ENCODE data around the gene CCSER2. TPM values are rescaled to one million over a fixed set of nuclear protein-coding genes. Genes with fewer than 3 reads are reported as not detected.
A peak's percentile ranks its signal among the peaks of the same experiment; 100 is the strongest.

The CCSER2 gene
- total and polyA plus RNA-seq, 4 donors, result 23.1 to 111 (median 59.4) TPM

- DNase-seq, result no peak
- H3K4me1 ChIP-seq (ENCODE audit: control insufficient read depth in 1 of 2, insufficient read depth in 2 of 2, low read length in 2 of 2), result peaks cover 0 to 1% of the 10 kb centered on the region in 2 donors
- peaks cover 0 to 3% of the 10 kb centered on the region in 2 donors for H3K36me3 ChIP-seq (ENCODE audit: control insufficient read depth in 1 of 2, insufficient read depth in 2 of 2, low read length in 1 of 2)
- no peak for ATAC-seq (ENCODE audit: low FRiP score)
- intact Hi-C loops (cut with DNase I), result loop anchor here in 1 of 2 donors (2.0 kb wide), 1 partner anchor 162 kb away; no protein-coding TSS in a partner anchor
- H3K27me3 ChIP-seq (ENCODE audit: control insufficient read depth in 1 of 2, insufficient read depth in 2 of 2, low read length in 1 of 2), result no peaks in the 10 kb centered on the region
- no peaks in the 10 kb centered on the region for H3K9me3 ChIP-seq (ENCODE audit: control insufficient read depth, low read length)
- no peak overlapping the region for H3K27ac ChIP-seq (ENCODE audit: low read depth in 1 of 2, low read length in 2 of 2)
- H3K4me3 ChIP-seq (ENCODE audit: low read length in 2 of 2), result no peak overlapping the region
These were observed 46.6 kb downstream of the CCSER2 start for GRCh38 chr10:84375011-84375410.

GRCh38 chr10:84375881-84376280, 47.5 kb downstream of the CCSER2 start:
- Histone ChIP-seq H3K27me3 (ENCODE audit: control insufficient read depth in 1 of 2, insufficient read depth in 2 of 2, low read length in 1 of 2) (no peaks in the 10 kb centered on the region), H3K4me1 (ENCODE audit: control insufficient read depth in 1 of 2, insufficient read depth in 2 of 2, low read length in 2 of 2) (no peaks in the 10 kb centered on the region), H3K27ac (ENCODE audit: low read depth in 1 of 2, low read length in 2 of 2) (no peak overlapping the region), H3K4me3 (ENCODE audit: low read length in 2 of 2) (no peak overlapping the region), H3K36me3 (ENCODE audit: control insufficient read depth in 1 of 2, insufficient read depth in 2 of 2, low read length in 1 of 2) (peaks cover 0 to 3% of the 10 kb centered on the region in 2 donors), H3K9me3 (ENCODE audit: control insufficient read depth, low read length) (no peaks in the 10 kb centered on the region)
- DNase-seq (no peak), ATAC-seq (ENCODE audit: low FRiP score) (no peak)
- intact Hi-C loops (cut with DNase I), result loop anchor here (2.0 kb wide), 1 partner anchor 161 kb away; no protein-coding TSS in a partner anchor
- 84 to 100% methylated on average over 1 of the region's 1 CpG for WGBS, 2 donors

GRCh38 chr10:84388148-84388547, 59.8 kb downstream of the CCSER2 start:
- Histone ChIP-seq H3K27me3 (ENCODE audit: control insufficient read depth in 1 of 2, insufficient read depth in 2 of 2, low read length in 1 of 2) (no peaks in the 10 kb centered on the region), H3K9me3 (ENCODE audit: control insufficient read depth, low read length) (no peaks in the 10 kb centered on the region), H3K4me1 (ENCODE audit: control insufficient read depth in 1 of 2, insufficient read depth in 2 of 2, low read length in 2 of 2) (peaks cover 0 to 2% of the 10 kb centered on the region in 2 donors), H3K27ac (ENCODE audit: low read depth in 1 of 2, low read length in 2 of 2) (no peak overlapping the region), H3K36me3 (ENCODE audit: control insufficient read depth in 1 of 2, insufficient read depth in 2 of 2, low read length in 1 of 2) (no peaks in the 10 kb centered on the region), H3K4me3 (ENCODE audit: low read length in 2 of 2) (no peak overlapping the region)
- no peak for DNase-seq
- intact Hi-C loops (cut with DNase I), result no loop called here
- no peak for ATAC-seq (ENCODE audit: low FRiP score)
- 97 to 99% methylated on average over 1 of the region's 1 CpG for WGBS, 2 donors

- H3K4me3 ChIP-seq (ENCODE audit: low read length in 2 of 2), result no peak overlapping the region
- intact Hi-C loops (cut with DNase I), result no loop called here
- H3K9me3 ChIP-seq (ENCODE audit: control insufficient read depth, low read length), result no peaks in the 10 kb centered on the region
- DNase-seq, result no peak
- no peak overlapping the region for H3K27ac ChIP-seq (ENCODE audit: low read depth in 1 of 2, low read length in 2 of 2)
- H3K36me3 ChIP-seq (ENCODE audit: control insufficient read depth in 1 of 2, insufficient read depth in 2 of 2, low read length in 1 of 2), result no peaks in the 10 kb centered on the region
- 83 to 88% methylated on average over 4 of the region's 4 CpGs for WGBS, 2 donors
- ATAC-seq (ENCODE audit: low FRiP score), result no peak
- H3K27me3 ChIP-seq (ENCODE audit: control insufficient read depth in 1 of 2, insufficient read depth in 2 of 2, low read length in 1 of 2), result no peaks in the 10 kb centered on the region
- peaks cover 0 to 2% of the 10 kb centered on the region in 2 donors for H3K4me1 ChIP-seq (ENCODE audit: control insufficient read depth in 1 of 2, insufficient read depth in 2 of 2, low read length in 2 of 2)
These were observed 62.0 kb downstream of the CCSER2 start for GRCh38 chr10:84390364-84390763.

GRCh38 chr10:84391326-84391725, 62.9 kb downstream of the CCSER2 start:
- DNase-seq (no peak), ATAC-seq (ENCODE audit: low FRiP score) (no peak)
- intact Hi-C loops (cut with DNase I), result no loop called here
- Histone ChIP-seq H3K4me1 (ENCODE audit: control insufficient read depth in 1 of 2, insufficient read depth in 2 of 2, low read length in 2 of 2) (peaks cover 0 to 2% of the 10 kb centered on the region in 2 donors), H3K27me3 (ENCODE audit: control insufficient read depth in 1 of 2, insufficient read depth in 2 of 2, low read length in 1 of 2) (no peaks in the 10 kb centered on the region), H3K36me3 (ENCODE audit: control insufficient read depth in 1 of 2, insufficient read depth in 2 of 2, low read length in 1 of 2) (no peaks in the 10 kb centered on the region), H3K9me3 (ENCODE audit: control insufficient read depth, low read length) (no peaks in the 10 kb centered on the region), H3K4me3 (ENCODE audit: low read length in 2 of 2) (no peak overlapping the region), H3K27ac (ENCODE audit: low read depth in 1 of 2, low read length in 2 of 2) (no peak overlapping the region)
- WGBS, 2 donors, result 75% methylated on average over 4 of the region's 4 CpGs

- no peaks in the 10 kb centered on the region for H3K36me3 ChIP-seq (ENCODE audit: control insufficient read depth in 1 of 2, insufficient read depth in 2 of 2, low read length in 1 of 2)
- ATAC-seq (ENCODE audit: low FRiP score) (no peak), DNase-seq (no peak)
- H3K4me3 ChIP-seq (ENCODE audit: low read length in 2 of 2), result no peak overlapping the region
- no peaks in the 10 kb centered on the region for H3K9me3 ChIP-seq (ENCODE audit: control insufficient read depth, low read length)
- intact Hi-C loops (cut with DNase I), result no loop called here
- peaks cover 0 to 2% of the 10 kb centered on the region in 2 donors for H3K4me1 ChIP-seq (ENCODE audit: control insufficient read depth in 1 of 2, insufficient read depth in 2 of 2, low read length in 2 of 2)
- no peaks in the 10 kb centered on the region for H3K27me3 ChIP-seq (ENCODE audit: control insufficient read depth in 1 of 2, insufficient read depth in 2 of 2, low read length in 1 of 2)
- no peak overlapping the region for H3K27ac ChIP-seq (ENCODE audit: low read depth in 1 of 2, low read length in 2 of 2)
- 56 to 58% methylated on average over 2 of the region's 2 CpGs for WGBS, 2 donors
These were observed 63.8 kb downstream of the CCSER2 start for GRCh38 chr10:84392181-84392580.

- ATAC-seq (ENCODE audit: low FRiP score), result no peak
- Histone ChIP-seq H3K9me3 (ENCODE audit: control insufficient read depth, low read length) (no peaks in the 10 kb centered on the region), H3K36me3 (ENCODE audit: control insufficient read depth in 1 of 2, insufficient read depth in 2 of 2, low read length in 1 of 2) (no peaks in the 10 kb centered on the region), H3K27me3 (ENCODE audit: control insufficient read depth in 1 of 2, insufficient read depth in 2 of 2, low read length in 1 of 2) (no peaks in the 10 kb centered on the region), H3K27ac (ENCODE audit: low read depth in 1 of 2, low read length in 2 of 2) (no peak overlapping the region), H3K4me3 (ENCODE audit: low read length in 2 of 2) (no peak overlapping the region), H3K4me1 (ENCODE audit: control insufficient read depth in 1 of 2, insufficient read depth in 2 of 2, low read length in 2 of 2) (peaks cover 0 to 2% of the 10 kb centered on the region in 2 donors)
- intact Hi-C loops (cut with DNase I), result no loop called here
- DNase-seq, result no peak
- WGBS, 2 donors, result 93 to 94% methylated on average over 2 of the region's 2 CpGs
These were observed 67.2 kb downstream of the CCSER2 start for GRCh38 chr10:84395581-84395980.

GRCh38 chr10:84397735-84398144, 69.4 kb downstream of the CCSER2 start:
- WGBS, 2 donors, result 17 to 26% methylated on average over 2 of the region's 2 CpGs
- H3K27me3 ChIP-seq (ENCODE audit: control insufficient read depth in 1 of 2, insufficient read depth in 2 of 2, low read length in 1 of 2), result no peaks in the 10 kb centered on the region
- H3K4me3 ChIP-seq (ENCODE audit: low read length in 2 of 2), result no peak overlapping the region
- H3K36me3 ChIP-seq (ENCODE audit: control insufficient read depth in 1 of 2, insufficient read depth in 2 of 2, low read length in 1 of 2), result no peaks in the 10 kb centered on the region
- DNase-seq (no peak), ATAC-seq (ENCODE audit: low FRiP score) (no peak)
- intact Hi-C loops (cut with DNase I), result no loop called here
- no peaks in the 10 kb centered on the region for H3K4me1 ChIP-seq (ENCODE audit: control insufficient read depth in 1 of 2, insufficient read depth in 2 of 2, low read length in 2 of 2)
- peak overlapping the region; percentile 28 to 78 for H3K27ac ChIP-seq (ENCODE audit: low read depth in 1 of 2, low read length in 2 of 2)
- no peaks in the 10 kb centered on the region for H3K9me3 ChIP-seq (ENCODE audit: control insufficient read depth, low read length)

GRCh38 chr10:84398696-84399095, 70.3 kb downstream of the CCSER2 start:
- DNase-seq, result no peak
- ATAC-seq (ENCODE audit: low FRiP score), result no peak
- Histone ChIP-seq H3K4me1 (ENCODE audit: control insufficient read depth in 1 of 2, insufficient read depth in 2 of 2, low read length in 2 of 2) (no peaks in the 10 kb centered on the region), H3K27ac (ENCODE audit: low read depth in 1 of 2, low read length in 2 of 2) (peak overlapping the region in 1 of 2 donors; percentile 5), H3K4me3 (ENCODE audit: low read length in 2 of 2) (no peak overlapping the region), H3K9me3 (ENCODE audit: control insufficient read depth, low read length) (no peaks in the 10 kb centered on the region), H3K36me3 (ENCODE audit: control insufficient read depth in 1 of 2, insufficient read depth in 2 of 2, low read length in 1 of 2) (no peaks in the 10 kb centered on the region), H3K27me3 (ENCODE audit: control insufficient read depth in 1 of 2, insufficient read depth in 2 of 2, low read length in 1 of 2) (no peaks in the 10 kb centered on the region)
- intact Hi-C loops (cut with DNase I), result no loop called here

Data from aorta (tissue), 5 donors.